ENCODE results near the gene BCL7B.

BCL7B gene

DNA sequence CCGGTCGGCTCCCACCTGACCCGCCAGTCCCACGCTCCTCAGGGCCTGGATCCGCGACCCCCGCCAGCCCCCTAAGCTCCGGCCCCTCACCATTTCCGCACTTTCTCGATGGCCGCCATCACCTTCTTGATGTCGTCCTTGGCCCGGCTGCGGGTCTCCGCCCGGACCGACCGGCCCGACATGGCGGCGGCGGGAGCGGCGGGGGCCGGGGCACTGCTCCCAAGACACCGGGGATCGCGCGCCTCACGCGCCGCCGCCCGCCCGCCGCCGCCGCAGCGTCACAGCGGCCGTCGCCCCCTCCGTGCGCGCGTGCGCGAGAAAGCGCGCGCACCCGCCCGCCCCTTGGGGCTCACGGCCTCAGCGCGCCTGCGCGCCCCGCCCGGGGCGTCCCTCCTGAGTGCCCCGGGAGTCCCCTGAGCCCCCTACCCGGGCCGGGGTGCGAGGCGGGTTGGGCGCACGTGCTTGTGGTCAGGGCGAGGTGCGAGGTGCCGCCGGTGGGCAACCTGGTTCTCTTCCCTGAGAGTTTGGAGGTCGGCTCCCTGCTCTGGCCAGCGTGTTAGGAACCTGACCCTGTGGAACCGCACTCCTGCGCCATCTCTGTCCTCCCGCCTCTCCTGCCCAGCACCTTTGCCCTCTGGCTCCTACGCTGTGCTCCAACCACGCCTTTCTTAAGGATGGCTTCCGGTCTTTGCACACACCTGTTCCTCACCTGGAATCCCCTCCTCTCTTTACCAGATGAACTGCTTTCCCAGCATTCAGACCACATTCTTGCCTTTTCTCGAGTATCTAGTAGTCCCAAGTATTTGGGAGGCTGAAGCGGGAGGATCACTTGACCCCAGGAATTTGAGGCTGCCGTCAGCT is at the start of gene BCL7B:
BCL7B (minus strand) TSS at position 294 of the 861 bp plus-strand sequence; CDS start at position 182, 112 bp downstream.
- peak within 1 kb of the TSS; percentile 88 for H3K4me3 ChIP-seq (ENCODE audit: low read length)
- TF ChIP-seq, protein P1, sequence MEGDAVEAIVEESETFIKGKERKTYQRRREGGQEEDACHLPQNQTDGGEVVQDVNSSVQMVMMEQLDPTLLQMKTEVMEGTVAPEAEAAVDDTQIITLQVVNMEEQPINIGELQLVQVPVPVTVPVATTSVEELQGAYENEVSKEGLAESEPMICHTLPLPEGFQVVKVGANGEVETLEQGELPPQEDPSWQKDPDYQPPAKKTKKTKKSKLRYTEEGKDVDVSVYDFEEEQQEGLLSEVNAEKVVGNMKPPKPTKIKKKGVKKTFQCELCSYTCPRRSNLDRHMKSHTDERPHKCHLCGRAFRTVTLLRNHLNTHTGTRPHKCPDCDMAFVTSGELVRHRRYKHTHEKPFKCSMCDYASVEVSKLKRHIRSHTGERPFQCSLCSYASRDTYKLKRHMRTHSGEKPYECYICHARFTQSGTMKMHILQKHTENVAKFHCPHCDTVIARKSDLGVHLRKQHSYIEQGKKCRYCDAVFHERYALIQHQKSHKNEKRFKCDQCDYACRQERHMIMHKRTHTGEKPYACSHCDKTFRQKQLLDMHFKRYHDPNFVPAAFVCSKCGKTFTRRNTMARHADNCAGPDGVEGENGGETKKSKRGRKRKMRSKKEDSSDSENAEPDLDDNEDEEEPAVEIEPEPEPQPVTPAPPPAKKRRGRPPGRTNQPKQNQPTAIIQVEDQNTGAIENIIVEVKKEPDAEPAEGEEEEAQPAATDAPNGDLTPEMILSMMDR (IDR thresholded peaks at IDR 0.05; ENCODE audit: insufficient read depth, low read depth, low read length, missing control alignments), result no peak
- DNase-seq (ENCODE audit: low read depth), result peak; percentile 64

DNA sequence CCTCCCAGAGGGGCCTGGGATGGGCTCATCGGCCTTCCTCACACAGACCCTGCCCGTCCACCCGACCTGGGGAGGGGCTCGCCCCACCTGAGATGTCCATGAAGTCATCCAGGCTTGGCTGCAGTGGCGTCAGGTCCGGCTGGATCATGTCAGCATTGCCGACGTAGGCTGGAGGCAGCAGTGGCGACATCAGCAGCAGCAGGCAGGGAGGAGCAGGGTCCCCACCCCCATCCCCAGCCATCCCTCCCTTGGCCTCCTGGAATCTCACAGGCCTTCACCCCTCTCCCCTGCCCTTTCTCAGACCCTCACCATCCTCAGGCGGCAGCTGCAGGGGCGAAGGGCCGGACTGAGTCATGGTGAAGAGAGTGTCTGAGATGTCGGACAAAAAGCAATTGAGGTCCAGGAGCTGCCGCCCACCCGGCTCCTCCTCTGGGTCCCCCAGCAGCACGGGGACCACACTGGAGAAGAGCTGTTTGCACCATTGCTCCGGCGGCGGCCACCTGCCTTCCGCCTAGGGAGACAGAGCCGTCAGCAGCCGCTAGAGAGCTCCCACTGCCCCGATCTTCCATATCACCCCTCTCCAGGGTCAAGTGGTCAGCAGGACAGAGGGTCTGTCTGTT is 48.2 kb upstream of the BCL7B start:
- no peak for DNase-seq (ENCODE audit: low read depth)
- TF ChIP-seq, protein P1 (IDR thresholded peaks at IDR 0.05; ENCODE audit: insufficient read depth, low read depth, low read length, missing control alignments), result no peak
- H3K4me3 ChIP-seq (ENCODE audit: low read length), result no peak overlapping the region

DNA sequence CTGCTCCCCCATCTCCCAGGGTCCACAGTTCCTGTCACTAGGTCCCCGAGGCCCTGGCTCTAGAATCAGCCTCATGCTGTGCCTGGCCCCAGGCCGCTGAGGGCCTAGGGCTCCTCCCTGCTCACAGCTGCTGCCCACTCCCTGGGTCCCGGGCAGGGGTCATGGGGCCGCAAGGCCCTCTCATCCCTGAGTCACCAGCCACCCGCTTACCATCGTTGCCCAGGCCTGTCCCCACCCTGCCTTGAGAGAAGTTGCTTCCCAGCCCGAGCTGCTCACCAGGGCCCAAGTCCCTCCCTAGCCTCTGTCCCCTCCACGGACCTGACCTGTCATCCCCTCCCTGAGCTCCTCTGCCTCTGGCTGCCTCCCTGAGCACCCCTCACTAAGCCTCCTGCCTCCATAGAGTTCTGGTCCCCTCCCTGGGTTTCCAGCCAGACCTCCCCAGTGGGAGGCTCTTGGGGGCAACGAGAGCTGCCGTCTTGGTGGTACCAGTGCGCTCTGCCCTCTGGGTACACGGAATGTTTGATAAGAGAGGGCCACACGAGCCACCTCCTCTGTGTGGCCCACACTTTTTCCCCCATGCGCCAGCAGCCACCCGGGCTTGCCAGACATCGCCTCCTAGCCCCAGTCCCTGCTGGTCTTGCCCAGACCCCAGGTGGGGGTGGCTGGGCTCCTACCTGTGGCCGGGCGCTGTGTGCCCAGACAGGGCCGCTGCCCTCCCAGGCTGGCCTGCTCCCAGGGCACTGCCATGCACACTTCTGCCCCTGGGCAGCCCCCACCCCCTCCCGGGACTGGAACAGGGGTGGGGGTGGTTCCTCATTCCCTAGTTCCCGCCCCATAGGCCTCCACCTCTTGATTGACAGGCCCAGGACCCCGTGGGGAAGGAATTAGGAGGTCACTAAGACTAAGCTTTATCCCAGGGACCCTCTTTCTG is 45.5 kb upstream of the BCL7B start:
- no peak overlapping the region for H3K4me3 ChIP-seq (ENCODE audit: low read length)
- DNase-seq (ENCODE audit: low read depth), result peak; percentile 36
- TF ChIP-seq, protein P1 (IDR thresholded peaks at IDR 0.05; ENCODE audit: insufficient read depth, low read depth, low read length, missing control alignments), result no peak

DNA sequence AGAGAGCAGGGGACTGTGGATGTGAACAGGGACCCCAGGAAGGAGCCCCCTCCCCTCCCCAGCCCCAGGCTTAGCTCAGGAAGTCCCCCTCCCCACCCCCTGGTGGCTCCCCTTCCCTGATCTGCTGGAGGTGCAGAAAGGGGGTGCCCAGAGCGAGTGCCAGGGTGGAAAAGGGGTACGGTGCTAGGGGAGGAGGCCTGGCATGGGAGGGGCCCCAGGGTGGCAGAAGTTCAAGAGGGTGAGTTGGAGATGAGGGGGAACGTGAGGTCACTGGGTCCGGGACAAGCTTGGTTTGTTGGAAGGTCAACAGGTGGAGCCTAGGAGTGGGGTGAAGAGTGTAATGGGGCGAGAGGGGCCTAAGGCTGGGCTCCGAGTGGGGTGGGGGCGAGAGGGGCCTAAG is 42.4 kb upstream of the BCL7B start:
- DNase-seq (ENCODE audit: low read depth), result no peak
- TF ChIP-seq, protein P1 (IDR thresholded peaks at IDR 0.05; ENCODE audit: insufficient read depth, low read depth, low read length, missing control alignments), result no peak
- no peak overlapping the region for H3K4me3 ChIP-seq (ENCODE audit: low read length)

DNA sequence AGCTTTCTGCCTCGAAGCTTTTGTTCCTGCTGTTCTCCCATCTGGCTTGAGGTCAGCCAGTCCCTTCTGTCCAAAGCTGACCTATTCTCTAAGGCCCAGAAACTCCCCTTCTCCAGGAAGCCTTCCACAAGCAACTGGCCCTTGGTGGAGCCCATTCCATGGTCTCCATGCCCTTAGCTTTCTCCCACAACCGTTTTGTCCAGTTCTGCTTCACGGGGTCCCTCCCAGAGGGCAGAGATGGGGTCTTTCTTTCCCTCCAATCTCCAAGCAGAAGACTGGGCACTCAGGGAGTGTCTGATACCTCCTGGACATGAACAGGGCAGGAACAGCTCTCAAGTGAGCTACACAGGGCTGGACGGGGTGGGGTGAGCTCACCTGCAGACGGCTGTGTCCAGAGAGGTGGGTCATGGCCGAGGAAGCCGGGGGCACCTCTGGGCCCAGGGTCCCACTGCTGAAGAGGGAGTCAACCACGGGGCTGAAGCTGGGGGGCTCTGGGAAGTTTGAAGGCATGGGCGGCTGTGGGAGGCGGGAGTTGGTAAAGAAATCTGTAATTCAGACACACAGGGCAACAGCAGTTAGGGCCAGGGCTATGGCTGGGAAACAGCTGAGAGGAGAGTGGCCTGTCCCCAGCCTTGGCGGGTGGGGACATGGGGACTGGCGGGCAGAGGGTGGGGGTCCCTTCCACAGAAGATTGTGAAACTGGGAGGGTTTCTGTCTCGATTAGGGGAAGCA is 41.8 kb upstream of the BCL7B start:
- no peak for DNase-seq (ENCODE audit: low read depth)

More for the DNA sequence above, 41.8 kb upstream of the BCL7B start:
- H3K4me3 ChIP-seq (ENCODE audit: low read length), result no peak overlapping the region
- TF ChIP-seq, protein P1 (IDR thresholded peaks at IDR 0.05; ENCODE audit: insufficient read depth, low read depth, low read length, missing control alignments), result no peak
